Thyroid gland (tissue), 4 donors: ENCODE data around the gene FOSL1. TPM values are rescaled to one million over a fixed set of nuclear protein-coding genes. Genes with fewer than 3 reads are reported as not detected.

Experiments used
- DNase-seq, 2 donors: peaks; one replicate each; pipeline ENCODE4 v3.0.0-alpha.2; 2019
- H3K27ac ChIP-seq, 3 donors: fragments of 200-600 bp; sonication (generic); 1 replicate in 2 of 3; 2 replicates in 1 of 3; pipeline ENCODE4 v1.5.1; 2016 to 2019; ENCODE audit warnings: mild to moderate bottlenecking in 1 of 3, moderate library complexity in 1 of 3
- H3K27me3 ChIP-seq: fragments of 200-600 bp; sonication (generic); one replicate; pipeline ENCODE4 v1.5.1; 2019
- H3K36me3 ChIP-seq, 2 donors: fragments of 200-600 bp; sonication (generic); one replicate each; pipeline ENCODE4 v1.5.1; 2016 to 2019
- H3K4me1 ChIP-seq, 2 donors: fragments of 200-600 bp; sonication (generic); one replicate each; pipeline ENCODE4 v1.5.1; 2017 to 2019
- H3K4me3 ChIP-seq, 3 donors: fragments of 200-600 bp; sonication (generic); replicated peaks in 1 of 3; 1 replicate in 2 of 3; 2 replicates in 1 of 3; pipeline ENCODE4 v1.5.1; 2016; ENCODE audit warnings: mild to moderate bottlenecking in 1 of 3
- H3K9me3 ChIP-seq: fragments of 200-600 bp; sonication (generic); one replicate; pipeline ENCODE4 v1.5.1; 2017
- POLR2A ChIP-seq, 2 donors: fragments of 450-650 bp; IDR thresholded peaks; one replicate each; pipeline ENCODE4 v1.6.1; 2017; ENCODE audit warnings: antibody characterized with exemption in 2 of 2, mild to moderate bottlenecking in 2 of 2, moderate library complexity in 1 of 2
- WGBS, 2 donors: methylation state at CpG; one replicate each; pipeline ENCODE4 v1.1.5; 2017; 5-methylcytosine and 5-hydroxymethylcytosine counted together
- intact Hi-C: fragments of 100-400 bp; cut with DNase I; formaldehyde crosslinking; loops from one replicate; pipeline ENCODE4 v1.15.1; 2023
- total RNA-seq, 4 donors: library from RNA; depleted of rRNA; stranded (reverse); fragments of >200 nt; gene quantifications; one replicate each; pipeline ENCODE4 v1.2.3, GENCODE V29; 2016
- TF ChIP-seq, protein P1 (sequence below), 6 experiments: fragments of 200-600 bp in 3 of 6; fragments of 450-650 bp in 3 of 6; sonication (generic) in 3 of 6; IDR thresholded peaks; one replicate each; pipeline ENCODE4 v1.5.1; 2016 to 2019; ENCODE audit warnings: antibody characterized with exemption in 6 of 6, mild to moderate bottlenecking in 2 of 6, inconsistent platforms in 1 of 6, moderate library complexity in 1 of 6

FOSL1 gene
- total RNA-seq, 4 donors from 2014 or later, result 0.33 to 1.6 (median 1.5) TPM

DNA sequence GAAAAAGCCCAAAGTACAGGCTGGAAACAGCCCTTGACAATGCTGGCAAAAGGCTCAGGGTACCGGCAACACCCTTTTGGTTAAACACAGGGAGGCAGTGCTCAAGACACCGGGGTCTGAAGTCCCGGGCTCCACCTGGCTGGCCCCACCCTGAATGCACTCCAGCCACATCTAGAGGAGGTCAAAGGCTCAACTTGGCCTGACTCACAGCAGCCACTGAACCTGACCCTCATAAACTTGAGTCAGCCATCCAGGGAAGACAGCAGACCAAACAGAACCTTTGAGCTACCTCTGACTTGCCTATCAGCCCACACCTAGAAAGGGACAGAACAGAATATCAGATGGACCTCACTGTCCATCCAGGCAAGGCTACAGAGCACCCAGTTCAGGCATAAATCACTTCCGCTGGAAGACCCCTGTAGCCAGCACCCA, 46.0 kb downstream of the FOSL1 start:
- intact Hi-C loops, result no loop called here
- Histone ChIP-seq H3K27ac (no peak overlapping the region), H3K4me1 (peaks cover 4 to 18% of the 10 kb centered on the region in 2 donors), H3K36me3 (peaks cover 32 to 34% of the 10 kb centered on the region in 2 donors), H3K27me3 (no peaks in the 10 kb centered on the region), H3K4me3 (no peak overlapping the region), H3K9me3 (no peaks in the 10 kb centered on the region)
- TF ChIP-seq, protein P1, sequence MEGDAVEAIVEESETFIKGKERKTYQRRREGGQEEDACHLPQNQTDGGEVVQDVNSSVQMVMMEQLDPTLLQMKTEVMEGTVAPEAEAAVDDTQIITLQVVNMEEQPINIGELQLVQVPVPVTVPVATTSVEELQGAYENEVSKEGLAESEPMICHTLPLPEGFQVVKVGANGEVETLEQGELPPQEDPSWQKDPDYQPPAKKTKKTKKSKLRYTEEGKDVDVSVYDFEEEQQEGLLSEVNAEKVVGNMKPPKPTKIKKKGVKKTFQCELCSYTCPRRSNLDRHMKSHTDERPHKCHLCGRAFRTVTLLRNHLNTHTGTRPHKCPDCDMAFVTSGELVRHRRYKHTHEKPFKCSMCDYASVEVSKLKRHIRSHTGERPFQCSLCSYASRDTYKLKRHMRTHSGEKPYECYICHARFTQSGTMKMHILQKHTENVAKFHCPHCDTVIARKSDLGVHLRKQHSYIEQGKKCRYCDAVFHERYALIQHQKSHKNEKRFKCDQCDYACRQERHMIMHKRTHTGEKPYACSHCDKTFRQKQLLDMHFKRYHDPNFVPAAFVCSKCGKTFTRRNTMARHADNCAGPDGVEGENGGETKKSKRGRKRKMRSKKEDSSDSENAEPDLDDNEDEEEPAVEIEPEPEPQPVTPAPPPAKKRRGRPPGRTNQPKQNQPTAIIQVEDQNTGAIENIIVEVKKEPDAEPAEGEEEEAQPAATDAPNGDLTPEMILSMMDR (IDR thresholded peaks at IDR 0.05), result no peak
- TF ChIP-seq POLR2A (IDR thresholded peaks at IDR 0.05), result no peak
- WGBS, 2 donors, result 86 to 96% methylated on average over 2 to 4 of the region's 4 CpGs
- no peak for DNase-seq

DNA sequence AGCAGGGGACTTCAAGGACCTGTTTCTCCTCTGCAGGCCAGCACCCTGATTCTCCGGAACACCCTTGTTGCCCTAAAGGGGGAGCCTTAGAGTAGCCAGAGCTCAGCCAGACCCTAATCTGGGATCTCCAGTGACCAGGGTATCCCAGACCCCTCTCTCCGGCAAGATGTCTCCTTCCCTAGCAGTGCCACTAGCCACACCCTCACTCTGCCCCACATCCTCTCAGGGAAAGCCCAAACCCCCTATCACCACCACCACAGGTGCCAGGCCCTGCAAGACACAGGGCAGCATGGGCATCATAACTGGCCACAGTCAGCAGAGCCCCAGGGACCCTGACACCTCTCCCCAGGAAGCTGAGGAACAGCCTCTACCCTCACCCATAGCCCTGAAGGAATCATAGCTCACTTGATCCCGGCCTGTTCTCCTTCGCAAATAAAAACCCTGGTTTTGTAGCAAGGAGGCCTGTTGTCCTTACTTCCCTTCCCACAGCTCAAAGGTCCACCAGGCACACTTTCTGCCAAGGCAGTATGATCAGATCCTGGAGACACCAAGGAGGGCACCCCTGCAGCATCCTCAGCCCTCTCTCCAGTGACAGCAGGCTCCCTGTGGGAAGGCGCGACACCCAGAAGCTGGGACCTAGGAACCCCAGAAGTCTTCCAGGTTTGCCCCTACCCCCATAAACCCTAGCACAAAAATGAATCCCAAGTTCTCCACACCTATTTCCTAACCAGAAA, 46.8 kb downstream of the FOSL1 start:
- DNase-seq, result no peak
- H3K36me3 ChIP-seq, result peaks cover 32 to 34% of the 10 kb centered on the region in 2 donors
- no peak overlapping the region for H3K27ac ChIP-seq
- no peak overlapping the region for H3K4me3 ChIP-seq
- 94 to 100% methylated on average over 6 of the region's 6 CpGs for WGBS, 2 donors
- no peaks in the 10 kb centered on the region for H3K9me3 ChIP-seq
- TF ChIP-seq POLR2A (IDR thresholded peaks at IDR 0.05), result no peak
- TF ChIP-seq, protein P1 (IDR thresholded peaks at IDR 0.05), result no peak
- no peaks in the 10 kb centered on the region for H3K27me3 ChIP-seq
- peaks cover 4 to 15% of the 10 kb centered on the region in 2 donors for H3K4me1 ChIP-seq
- intact Hi-C loops, result no loop called here

DNA sequence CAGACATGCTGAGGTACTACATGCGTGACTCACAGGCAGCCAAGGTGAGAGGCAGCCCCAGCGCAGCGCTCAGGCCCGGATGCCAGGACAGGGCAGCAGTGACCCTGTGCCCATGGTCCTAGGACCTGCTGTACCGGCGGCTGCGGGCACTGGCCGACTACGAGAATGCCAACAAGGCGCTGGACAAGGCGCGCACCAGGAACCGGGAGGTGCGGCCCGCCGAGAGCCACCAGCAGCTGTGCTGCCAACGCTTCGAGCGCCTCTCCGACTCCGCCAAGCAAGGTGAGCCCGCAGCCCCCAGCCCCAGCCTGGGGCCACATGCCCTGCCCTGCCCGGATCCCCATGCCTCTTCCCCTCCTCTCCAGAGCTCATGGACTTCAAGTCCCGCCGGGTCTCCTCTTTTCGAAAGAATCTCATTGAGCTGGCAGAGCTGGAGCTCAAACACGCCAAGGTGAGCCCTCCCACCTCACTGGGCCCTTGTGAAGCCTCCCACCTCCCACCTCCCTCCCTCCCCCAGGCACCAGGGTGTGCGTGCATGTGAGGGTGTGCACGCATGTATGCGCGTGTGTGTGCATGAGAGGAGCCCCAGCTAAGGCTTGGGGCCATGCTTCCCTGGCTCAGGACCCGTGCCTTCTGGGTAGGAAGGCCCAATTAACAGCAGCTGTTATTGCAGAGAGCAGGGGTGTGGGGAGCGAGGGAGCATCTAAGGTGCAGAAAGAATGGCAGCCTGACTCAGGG, 47.5 kb downstream of the FOSL1 start:
- no peak for TF ChIP-seq POLR2A (IDR thresholded peaks at IDR 0.05)
- TF ChIP-seq, protein P1 (IDR thresholded peaks at IDR 0.05), result no peak
- intact Hi-C loops, result no loop called here
- H3K27ac ChIP-seq, result no peak overlapping the region
- H3K27me3 ChIP-seq, result no peaks in the 10 kb centered on the region
- no peak overlapping the region for H3K4me3 ChIP-seq
- DNase-seq, result no peak
- peaks cover 32 to 34% of the 10 kb centered on the region in 2 donors for H3K36me3 ChIP-seq
- peaks cover 4 to 15% of the 10 kb centered on the region in 2 donors for H3K4me1 ChIP-seq
- WGBS, 2 donors, result 94 to 95% methylated on average over 23 to 25 of the region's 33 CpGs
- H3K9me3 ChIP-seq, result no peaks in the 10 kb centered on the region

DNA sequence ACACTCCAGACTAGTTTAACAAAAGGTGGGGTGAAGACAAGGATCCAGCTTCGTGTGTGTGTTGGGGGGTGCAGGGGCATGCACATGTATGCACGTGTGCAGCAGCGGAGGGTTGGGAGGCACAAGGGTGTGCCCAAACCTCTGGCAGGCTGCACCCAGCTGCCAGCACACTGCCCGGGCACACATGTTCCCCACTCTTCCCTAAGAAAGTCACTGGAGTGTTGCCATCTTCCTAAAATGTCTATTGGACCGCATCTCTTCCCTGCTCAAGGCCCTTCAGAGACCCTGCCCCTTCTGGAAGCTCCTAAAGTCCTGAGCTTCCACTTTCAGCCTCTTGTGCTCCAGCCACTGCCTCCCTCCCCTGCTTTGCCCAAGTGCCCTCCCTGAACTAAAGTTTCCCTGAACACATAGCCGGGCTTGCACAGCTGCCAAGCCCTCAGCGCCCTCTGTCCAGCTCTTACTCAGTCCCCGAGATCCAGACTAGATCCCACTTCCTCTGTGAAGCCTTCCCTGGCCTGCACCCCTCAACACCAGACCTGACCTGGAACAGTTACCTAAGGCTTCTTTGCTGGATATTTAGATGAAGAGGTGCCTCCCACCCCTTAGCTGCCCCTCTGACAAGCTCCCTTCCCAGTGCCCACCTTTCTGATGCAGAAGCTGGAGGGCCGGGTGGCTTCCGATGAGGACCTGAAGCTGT, 48.2 kb downstream of the FOSL1 start:
- WGBS, 2 donors, result 89 to 92% methylated on average over 10 of the region's 10 CpGs
- Histone ChIP-seq H3K4me3 (no peak overlapping the region), H3K9me3 (no peaks in the 10 kb centered on the region), H3K27me3 (no peaks in the 10 kb centered on the region), H3K27ac (no peak overlapping the region), H3K4me1 (peaks cover 4 to 15% of the 10 kb centered on the region in 2 donors), H3K36me3 (peaks cover 32 to 34% of the 10 kb centered on the region in 2 donors)
- TF ChIP-seq, protein P1 (IDR thresholded peaks at IDR 0.05), result no peak
- no peak for TF ChIP-seq POLR2A (IDR thresholded peaks at IDR 0.05)
- intact Hi-C loops, result no loop called here
- DNase-seq, result no peak
